H54 (cell line): Measurements from ENCODE around the gene HIVEP3.

ENCODE experiments used
- DNase-seq: peaks from one replicate; pipeline ENCODE4 v3.0.0; 2011; ENCODE audit warnings: low spot score, mixed read lengths; ENCODE audit not compliant: insufficient read length
- FAIRE-seq: peaks from 3 replicates; lab custom pipeline; 2011; peaks lifted over from hg19 to GRCh38; lab: Jason Lieb, UNC
- POLR2A ChIP-seq: IDR thresholded peaks from 2 replicates; pipeline ENCODE4 v1.6.1; 2011; ENCODE audit warnings: low read depth, mild to moderate bottlenecking, low read length

The HIVEP3 gene

GRCh38 chr1:41479000-41479807 is 439.5 kb downstream of the HIVEP3 start:
- TF ChIP-seq POLR2A = no peak
- no peak for DNase-seq
- no peak for FAIRE-seq

- DNase-seq (no peak), FAIRE-seq (no peak)
- TF ChIP-seq POLR2A = no peak
Measured at GRCh38 chr1:41478118-41478748, 440.5 kb downstream of the HIVEP3 start.

- FAIRE-seq (no peak), DNase-seq (no peak)
- no peak for TF ChIP-seq POLR2A
Measured at GRCh38 chr1:41476807-41477361, 441.8 kb downstream of the HIVEP3 start.

- no peak for DNase-seq
- TF ChIP-seq POLR2A = no peak
- no peak for FAIRE-seq
Measured at GRCh38 chr1:41475859-41476567, 442.7 kb downstream of the HIVEP3 start.

- DNase-seq (no peak), FAIRE-seq (no peak)
- TF ChIP-seq POLR2A = no peak
Measured at GRCh38 chr1:41475346-41475745, 443.4 kb downstream of the HIVEP3 start.

- DNase-seq = no peak
- no peak for TF ChIP-seq POLR2A
- FAIRE-seq = no peak
Measured at GRCh38 chr1:41474490-41475271, 444.0 kb downstream of the HIVEP3 start.

GRCh38 chr1:41473738-41474362 is 444.9 kb downstream of the HIVEP3 start:
- no peak for FAIRE-seq
- no peak for DNase-seq
- TF ChIP-seq POLR2A = no peak

- no peak for FAIRE-seq
- no peak for TF ChIP-seq POLR2A
- DNase-seq = no peak
Measured at GRCh38 chr1:41471658-41472057, 447.1 kb downstream of the HIVEP3 start.

GRCh38 chr1:41469706-41470105 is 449.0 kb downstream of the HIVEP3 start:
- DNase-seq (no peak), FAIRE-seq (no peak)
- no peak for TF ChIP-seq POLR2A

GRCh38 chr1:41468122-41468762 is 450.5 kb downstream of the HIVEP3 start:
- FAIRE-seq = no peak
- no peak for DNase-seq
- TF ChIP-seq POLR2A = no peak

GRCh38 chr1:41467673-41468072 is 451.0 kb downstream of the HIVEP3 start:
- FAIRE-seq (no peak), DNase-seq (no peak)
- TF ChIP-seq POLR2A = no peak

GRCh38 chr1:41466146-41466545 is 452.6 kb downstream of the HIVEP3 start:
- FAIRE-seq (no peak), DNase-seq (no peak)
- TF ChIP-seq POLR2A = no peak
